GM21526 (cell line): ENCODE data around the gene DCAF6.
"Not testable (repeated sequence)": the region's sequence is repeated elsewhere in the genome, so short reads cannot be mapped to it uniquely, and the experiment has no call there.

Experiments used
- ATAC-seq: cut with Tn5 transposase; IDR thresholded peaks from one replicate; pipeline ENCODE4 v1.9.1; 2021; ENCODE audit warnings: moderate library complexity; ENCODE audit not compliant: unreplicated experiment, low FRiP score

The DCAF6 gene

DNA sequence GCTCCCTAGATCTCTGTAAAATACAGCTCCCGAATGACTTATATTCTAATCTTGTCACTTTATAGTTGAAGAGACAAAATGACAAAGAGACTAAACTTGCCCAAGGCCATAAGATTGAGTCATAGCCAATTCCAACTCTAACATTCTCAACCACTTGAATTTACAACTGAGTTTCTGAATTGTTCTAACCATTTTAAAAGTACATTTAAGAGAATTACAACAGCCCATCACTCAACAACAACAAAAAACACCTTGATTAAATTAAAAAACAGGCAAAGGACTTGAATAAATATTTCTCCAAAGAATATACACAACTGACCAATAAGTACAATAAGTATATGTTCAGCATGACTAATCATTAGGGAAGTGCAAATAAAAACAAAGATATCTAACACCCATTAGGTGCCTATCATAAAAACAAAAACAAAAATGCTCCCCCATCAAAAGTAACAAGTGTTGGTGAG lies 13.8 kb upstream of the DCAF6 start:
- ATAC-seq, result no peak

DNA sequence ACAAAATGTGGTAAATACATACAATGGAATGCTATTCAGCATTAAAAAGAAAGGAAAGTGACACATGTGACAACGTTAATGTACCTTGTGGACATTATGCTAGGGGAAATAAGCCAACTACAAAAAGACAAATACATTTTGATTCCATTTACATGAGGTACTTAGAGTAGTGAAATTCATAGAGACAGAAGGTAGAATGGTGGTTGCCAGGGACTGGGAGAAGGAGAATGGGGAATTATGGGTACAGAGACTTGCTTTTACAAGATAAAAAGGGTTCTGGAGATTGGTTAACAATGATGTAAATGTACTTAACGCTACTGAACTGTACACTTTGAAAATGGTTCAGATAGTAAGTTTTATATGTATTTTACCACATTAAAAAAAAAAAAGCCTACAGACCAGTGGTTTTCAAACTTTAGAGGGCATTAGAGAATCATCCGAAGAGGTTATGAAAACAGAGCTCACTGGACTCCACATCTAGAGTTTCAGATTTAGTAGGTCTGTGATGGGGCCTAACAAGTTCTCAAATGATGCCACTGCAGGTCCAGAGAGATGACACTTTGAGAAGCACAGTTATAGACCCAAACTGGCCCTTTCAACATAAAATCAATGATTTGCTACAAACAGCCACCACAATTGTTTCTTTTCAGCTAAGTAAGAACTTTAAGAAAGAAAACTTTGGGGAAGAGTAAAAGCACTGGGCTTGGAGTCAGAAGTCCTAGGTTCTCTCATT lies 13.0 kb upstream of the DCAF6 start:
- no peak for ATAC-seq

DNA sequence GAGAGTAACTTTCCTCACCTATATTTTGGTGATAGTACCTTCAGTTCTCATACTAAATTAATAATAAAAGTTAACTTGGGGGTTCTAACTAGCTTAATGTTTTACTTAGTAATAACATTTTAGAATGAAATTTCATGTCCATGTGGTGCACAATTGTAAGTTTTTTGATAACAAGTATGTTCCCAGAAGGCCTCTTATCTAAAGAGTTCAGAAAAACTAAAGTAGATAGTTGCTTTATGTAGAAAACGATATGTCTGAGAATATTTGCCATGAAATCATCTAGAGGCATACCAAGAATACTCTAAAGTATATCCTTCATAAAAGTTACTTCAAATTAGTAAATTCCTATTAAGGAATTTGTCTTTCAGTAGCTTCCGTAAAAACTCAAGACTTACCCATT lies 12.4 kb upstream of the DCAF6 start:
- no peak for ATAC-seq

DNA sequence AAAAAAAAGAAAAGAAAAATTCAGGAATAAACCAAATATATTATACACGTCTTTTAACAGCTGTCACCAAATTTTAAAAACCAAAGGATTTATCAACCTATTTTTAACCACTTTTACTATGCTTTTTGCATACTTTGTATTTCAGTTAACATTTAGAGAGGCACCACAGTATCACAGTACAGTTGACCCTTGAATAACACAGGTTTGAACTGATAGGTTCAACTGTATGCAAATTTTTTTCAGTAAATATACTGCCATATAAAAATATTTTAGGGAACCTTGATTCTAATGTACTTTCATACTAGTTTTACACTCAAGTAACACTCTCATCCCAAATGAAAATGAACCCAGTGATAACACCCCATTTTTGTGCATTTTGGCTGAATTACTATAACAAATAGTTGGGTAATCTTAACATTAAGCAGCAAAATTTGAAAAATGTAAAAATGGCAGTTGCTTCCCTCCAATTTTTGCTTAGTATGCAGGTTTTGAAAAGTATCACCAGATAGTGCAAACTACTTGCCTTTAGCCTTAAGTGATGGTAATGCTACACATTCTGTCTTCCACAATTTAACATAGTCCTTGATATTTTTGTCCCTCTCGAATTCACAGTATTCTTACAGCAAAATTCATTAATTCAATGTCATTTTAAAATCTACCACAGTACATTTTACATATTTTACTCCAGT lies 11.8 kb upstream of the DCAF6 start:
- no peak for ATAC-seq

DNA sequence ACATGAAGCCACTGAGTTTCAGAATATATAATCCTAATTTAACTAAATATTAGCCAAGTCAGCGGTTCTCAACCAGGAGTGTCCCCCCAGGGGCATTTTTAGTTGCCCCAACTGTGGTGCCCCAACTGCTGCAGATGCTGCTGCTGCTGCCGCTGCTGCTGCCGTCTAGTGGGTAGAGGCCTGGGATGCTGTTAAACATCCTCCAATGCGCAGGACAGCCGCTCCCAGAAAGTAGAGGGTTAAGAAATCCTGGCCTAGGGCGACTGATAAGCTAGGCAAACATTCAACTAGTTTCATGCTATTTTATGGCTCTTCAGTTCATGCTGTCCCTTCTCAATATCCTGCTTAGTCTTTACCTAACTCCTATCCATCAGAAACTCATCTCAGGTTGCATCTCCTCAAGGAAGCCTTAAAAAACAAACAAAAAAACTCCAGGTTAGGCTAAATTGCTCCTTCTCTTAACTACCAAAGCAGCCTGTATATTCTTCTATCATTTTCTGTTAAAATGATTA lies 9.9 kb upstream of the DCAF6 start:
- ATAC-seq, result no peak

DNA sequence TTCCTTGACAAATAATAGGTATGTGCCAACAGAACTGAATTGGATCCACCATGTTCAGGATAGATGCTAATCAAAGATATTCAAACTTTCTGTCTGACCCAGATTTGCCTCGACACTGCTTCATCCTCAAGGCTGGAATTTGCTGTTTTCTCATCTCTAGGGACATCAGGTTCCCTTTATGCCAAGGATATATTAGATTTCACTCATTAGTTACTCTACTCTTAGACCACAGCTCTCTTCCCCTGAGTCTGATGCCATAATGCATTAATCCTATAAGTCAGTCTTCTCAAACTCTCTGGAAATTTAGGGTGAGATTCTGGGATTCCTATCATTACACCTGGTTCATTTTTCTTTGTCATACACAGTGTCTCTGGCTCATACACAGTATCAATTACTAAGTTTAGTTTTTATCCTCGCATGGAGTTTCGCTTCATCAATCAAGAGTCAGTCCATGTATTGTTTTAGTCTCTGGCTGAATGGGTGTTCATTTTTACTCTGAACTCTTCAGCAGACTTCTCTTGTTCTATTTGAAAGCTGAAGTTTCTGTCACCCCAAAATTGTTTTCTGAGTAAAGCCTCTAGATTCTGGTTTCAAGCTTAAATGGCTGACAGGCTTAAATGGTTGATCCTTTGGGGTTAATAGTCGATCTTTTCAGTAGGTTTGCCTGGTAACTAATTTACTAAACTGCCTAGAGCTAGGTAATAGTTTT lies 9.3 kb upstream of the DCAF6 start:
- ATAC-seq, result no peak

DNA sequence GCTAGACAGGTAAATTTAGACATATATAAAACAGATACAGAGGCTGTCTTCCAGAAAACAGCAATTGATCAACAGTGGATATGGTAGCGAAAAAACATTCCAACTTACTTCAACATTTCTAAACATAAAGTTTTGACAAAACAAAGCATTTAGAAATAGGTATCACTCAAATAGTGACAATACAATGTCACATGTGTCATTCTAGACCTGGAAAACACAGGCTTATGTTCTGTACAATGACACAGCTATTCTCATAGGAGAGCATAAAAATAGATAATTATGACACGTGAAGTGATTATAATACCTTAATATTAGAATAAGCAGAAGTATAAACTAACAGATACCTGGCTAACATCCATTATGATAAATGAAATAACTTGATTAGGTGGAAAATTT lies 8.0 kb upstream of the DCAF6 start:
- no peak for ATAC-seq

DNA sequence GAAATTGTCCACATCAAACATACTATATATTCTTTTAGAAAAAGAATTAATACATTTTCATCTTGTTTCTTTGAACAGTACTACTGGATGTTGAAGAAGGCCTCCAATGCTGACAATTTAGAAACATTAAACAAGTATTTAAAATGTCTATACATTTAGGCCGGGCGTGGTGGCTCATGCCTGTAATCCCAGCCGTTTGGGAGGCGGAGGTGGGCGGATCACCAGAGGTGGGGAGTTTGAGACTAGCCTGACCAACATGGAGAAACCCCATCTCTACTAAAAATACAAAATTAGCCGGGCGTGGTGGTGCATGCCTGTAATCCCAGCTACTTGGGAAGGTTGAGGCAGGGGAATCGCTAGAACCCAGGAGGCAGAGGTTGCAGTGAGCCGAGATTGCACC lies 7.6 kb upstream of the DCAF6 start:
- ATAC-seq, result not testable (repeated sequence)

DNA sequence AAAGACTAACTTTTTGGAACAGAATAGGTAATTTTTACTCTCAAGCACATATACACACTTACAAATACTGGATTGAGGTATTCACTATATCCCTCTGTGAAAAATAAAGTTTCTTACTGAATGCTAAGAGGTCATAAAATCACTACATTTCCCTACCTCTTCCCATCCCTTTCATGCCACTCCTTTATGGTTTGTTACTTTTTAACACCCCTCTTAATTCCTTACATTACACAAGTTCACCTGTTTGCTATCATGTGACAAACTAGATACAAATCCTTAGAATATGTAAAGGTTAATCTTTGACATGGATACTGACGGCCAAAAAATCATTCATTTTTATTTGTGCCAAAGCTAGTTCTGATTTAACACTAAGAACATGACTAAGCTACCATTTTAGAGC lies 6.8 kb upstream of the DCAF6 start:
- no peak for ATAC-seq

DNA sequence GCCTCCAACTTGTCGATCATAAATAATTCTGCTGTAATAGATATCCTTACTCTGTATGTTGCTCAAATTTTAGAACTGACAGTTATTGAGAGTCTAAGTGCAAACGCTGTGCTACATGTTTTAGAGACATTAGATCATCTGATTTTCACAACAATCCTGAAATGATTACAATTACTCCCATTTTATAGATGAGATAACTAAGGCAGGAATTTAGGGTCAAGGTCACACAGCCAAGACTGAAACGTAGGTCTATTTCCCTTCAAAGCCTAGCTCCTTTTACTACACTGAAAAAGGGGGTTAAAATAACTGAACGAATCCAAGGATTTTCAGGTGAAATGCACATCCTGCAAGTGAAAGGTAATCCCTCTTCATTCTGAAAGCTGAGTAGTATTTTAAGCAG lies 2.7 kb upstream of the DCAF6 start:
- ATAC-seq, result no peak

DNA sequence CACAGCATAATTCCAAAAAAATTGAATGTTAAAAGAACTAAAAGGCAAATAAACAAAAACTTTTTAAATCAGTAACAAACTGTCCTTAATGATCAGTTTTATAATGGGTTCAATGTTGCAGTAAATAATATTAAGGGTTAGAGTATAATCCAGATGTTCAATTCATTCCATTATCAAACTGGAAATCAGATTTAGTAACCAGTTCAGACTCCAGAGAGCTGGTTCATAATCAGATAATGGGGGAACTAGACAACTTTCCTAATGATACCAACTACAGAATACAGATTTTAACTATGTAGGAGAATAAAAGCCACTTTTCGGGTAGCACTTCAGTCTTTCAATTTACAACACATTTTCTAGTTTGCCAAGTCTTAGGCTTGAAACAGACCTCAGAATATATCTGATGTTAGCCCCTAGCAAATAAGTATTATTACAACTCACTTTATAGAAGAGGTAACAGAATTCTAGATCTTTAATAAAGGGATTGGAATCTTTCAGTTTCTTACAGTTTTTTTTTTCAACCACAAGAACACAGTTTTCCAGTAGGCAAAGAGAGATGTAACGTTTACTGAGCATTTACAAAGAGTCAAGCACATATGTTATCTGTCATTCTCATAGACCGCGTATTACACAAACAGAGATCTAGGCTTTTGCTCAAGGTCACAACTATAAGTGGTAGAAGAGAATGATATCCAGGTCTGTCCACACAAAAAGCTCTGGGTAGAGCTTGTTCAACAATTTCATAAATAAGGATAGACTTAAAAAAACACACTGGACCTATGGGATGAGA lies 1.9 kb upstream of the DCAF6 start:
- ATAC-seq, result no peak

DNA sequence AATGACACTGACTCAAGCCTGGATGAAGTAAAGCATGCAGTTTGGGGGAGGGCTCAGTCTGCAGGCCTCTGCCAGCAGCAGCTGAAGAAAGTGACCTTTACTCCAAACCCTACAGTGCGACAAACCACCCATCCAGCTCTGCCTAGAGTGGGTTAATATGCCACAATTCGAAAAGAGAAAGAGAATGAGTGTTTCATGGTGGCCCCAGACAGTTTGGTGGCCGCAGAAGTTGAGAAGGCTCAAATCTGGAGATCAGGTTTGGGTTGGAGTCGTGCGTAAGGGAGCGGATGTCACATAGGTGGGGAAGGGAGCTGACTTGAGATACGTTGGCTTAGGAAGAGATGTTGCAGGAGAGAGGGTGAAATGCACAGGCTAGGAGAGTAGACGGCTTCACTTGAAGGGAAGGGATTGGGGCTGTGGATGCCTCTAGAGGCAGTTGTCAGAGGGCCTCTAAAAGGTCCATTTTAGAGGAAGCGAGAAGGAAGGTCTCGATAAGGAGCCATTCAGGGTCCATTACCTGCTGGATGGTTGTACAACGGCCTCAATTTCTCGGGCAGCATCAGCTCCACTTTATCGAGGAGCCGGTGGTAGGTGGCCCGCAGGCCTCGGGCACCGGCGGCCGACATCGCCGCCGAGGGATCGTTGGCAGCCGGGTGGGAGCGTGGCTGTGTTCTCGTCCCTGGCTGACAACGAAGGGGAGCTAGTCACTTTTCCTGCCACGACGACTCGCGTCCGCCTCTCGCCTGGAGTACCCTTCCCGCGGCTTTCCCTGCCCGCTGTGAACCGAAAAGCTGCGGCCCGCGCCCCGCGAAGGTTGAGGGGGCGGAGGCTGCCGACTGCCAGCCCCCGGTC lies 1.0 kb upstream of the DCAF6 start:
- ATAC-seq, result peak; percentile 9

DNA sequence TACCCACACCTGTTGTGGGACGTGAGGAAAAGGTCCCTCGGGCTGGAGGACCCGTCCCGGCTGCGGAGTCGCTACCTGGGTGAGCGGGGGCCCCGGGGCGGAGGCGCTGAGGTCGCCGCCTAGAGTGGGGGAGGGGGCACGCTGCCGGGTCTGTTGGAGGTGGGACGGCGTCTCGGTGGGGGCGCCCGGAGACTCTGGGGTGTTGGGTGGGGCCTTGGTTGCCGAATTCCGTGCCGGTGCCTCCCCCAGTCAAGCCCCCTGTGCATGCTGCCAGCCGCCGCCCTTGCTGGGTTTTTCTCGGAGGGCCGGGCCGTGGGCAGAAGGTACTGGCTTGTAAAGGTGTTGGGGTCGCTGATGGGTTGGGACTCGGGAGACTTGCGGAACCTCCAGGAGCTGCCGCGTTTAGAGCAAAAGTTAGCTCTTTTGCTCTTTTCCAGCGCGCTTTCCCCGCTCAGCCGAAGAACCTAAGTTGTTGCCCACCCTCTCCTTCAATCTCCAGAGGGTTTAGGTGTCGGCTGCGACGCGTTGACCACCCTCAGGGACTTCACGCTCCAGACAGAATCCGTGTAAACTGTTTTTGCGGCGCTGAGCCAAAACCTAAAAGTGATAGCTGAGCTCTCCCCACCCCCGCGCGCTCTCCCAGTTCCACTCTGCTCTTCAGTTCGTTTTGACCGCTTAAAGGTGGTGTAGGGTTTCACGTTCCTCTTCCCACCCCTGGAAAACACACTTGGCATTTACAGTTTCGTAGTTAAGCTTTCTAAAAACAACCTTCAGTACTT lies 636 bp downstream of the DCAF6 start, which contains the start of gene MPC2:
TSS of gene MPC2 (minus strand) at position 143 of the 779 bp plus-strand sequence. CDS start 1,231 bp downstream, outside the sequence.
- peak; percentile 15 for ATAC-seq

DNA sequence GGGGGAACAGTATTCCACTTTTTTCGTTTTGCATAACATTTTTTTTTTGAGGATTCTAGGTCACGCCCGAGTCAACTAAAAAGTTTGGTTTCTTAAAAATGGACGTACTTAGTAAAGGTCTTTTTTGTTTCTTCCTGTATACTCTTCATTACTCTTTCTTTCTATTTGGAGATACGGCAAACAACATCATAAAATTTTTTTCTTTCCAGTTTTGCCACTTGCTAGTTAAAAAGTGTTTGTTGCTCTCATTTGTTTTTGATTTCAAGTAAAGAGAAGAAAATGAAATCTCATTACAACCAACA lies 1.2 kb downstream of the DCAF6 start:
- ATAC-seq, result no peak

DNA sequence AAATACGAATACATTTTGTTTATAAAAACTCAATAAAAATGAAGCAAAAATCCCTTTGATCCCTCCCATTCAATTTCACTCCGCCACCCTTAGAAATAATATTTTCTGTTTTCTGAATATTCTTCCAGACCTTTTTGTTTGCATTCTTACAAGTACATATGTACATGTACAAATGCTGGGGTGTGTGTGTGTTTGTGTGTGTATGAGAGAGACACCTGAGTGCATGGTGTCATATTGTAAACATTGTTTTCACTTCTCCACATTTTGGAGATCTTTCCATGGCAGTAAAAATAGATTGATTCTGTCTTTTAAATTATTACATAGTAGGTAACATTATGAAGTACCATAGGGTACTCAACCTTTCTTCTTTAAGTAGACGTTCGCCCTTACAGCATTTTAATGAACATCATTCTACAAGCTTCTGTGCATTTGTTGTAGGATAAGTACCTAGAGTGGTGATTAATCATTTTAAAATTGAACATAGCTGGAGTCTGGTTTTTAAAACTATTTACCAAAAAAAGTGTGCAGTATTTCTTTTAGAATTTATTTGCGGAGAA lies 1.7 kb downstream of the DCAF6 start:
- ATAC-seq, result no peak

DNA sequence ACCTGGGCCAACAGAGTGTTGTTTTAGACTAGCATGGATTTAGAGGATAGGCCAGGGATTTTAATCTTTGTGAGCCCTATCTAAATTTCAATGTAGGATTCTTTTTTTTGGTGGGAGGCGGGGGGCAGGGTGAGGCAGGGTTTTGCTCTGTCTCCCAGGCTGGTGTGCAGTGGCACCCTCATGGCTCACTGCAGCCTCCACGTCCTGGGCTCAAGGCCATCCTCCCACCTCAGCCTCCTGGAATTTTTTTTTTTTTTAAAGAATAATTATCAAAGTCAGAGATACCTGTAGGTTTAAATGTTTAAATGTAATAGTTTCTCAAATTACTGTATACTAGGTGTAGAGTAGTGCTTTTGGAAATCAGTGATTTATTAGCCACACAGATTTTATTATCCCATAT lies 3.8 kb downstream of the DCAF6 start:
- no peak for ATAC-seq

DNA sequence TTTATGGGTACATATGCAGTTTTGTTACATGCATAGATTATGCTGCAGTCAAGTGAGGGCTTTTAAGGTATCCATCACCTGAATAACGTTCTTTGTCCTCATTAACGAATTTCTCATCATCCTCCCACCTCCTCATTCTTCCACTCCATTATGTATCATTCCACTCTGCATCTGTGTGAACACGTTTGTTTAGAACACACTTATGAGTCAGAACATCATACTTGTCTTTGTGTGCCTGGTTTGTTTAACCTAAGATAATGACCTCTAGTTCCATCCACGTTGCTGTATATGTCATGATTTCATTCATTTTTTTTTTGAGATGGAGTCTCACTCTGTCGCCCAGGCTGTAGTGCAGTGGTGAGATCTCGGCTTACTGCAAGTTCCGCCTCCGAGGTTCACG lies 7.1 kb downstream of the DCAF6 start:
- ATAC-seq, result no peak

DNA sequence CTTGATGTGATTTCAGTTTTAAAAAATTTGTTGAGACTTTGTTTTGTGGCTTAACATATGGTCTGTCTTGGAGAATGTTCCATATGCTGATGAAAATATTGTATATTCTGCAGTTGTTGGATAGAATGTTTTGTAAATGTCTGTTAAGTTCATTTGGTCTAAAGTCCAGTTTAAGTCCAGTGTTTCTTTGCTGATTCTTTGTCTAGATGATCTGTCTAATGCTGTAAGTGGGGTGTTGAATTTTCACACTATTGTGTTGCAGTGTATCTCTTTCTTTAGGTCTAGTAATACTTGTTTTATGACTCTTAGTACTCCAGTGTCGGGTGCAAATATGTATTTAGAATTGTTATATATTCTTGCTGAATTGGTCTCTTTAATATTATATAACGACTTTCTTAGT lies 11.2 kb downstream of the DCAF6 start:
- ATAC-seq, result no peak

DNA sequence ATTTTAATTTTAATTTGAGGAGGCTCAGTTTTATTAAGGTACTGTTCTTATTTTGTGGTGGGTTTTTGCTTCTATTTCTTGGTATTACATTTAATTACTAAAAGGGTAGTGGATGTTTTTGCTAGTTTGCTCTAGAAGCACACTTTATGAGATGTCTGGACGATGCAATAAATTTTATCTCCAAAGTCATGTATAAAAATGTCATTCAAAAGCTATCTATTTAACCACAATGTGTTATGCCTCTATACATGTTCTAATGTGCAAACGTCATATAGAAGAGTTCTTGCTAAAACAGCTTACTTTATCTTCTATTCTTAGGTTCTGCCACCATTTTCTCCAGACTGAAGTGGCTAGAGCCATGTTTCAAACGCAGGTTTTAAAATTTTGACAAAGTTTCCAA lies 13.3 kb downstream of the DCAF6 start:
- ATAC-seq, result no peak
